ENCODE measurements around the gene PPP2R2C. TPM values are rescaled to one million over a fixed set of nuclear protein-coding genes. Genes with fewer than 3 reads are reported as not detected.

Gene PPP2R2C
- total and polyA plus RNA-seq, 4 experiments from 2014 or later = not detected

DNA sequence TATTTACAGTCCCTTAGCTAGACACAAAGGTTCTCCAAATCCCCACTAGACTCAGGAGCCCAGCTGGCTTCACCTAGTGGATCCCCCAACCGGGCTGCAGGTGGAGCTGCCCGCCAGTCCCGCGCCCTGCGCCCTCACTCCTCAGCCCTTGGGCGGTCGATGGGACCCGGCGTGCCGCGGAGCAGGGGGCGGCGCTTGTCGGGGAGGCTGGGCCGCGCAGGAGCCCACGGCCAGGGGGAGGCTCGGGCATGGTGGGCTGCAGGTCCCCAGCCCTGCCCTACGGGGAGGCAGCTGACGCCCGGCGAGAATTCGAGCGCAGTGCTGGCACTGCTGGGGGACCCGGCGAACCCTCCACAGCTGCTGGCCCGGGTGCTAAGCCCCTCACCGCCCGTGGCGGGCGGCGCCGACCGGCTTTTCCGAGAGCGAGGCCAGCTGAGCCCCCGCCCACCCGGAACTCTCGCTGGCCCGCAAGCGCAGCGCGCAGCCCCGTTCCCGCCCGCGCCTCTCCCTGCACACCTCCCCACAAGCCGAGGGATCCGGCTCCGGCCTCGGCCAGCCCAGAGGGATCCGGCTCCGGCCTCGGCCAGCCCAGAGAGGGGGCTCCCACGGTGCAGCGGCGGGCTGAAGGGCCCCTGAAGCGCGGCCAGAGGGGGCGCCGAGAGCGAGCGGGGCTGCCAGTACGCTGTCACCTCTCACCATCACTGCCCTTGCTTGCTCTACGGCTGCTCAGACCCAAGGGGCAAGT, 163.3 kb downstream of the PPP2R2C start:
- no peaks in the 10 kb centered on the region for H3K36me3 ChIP-seq (ENCODE audit: insufficient read depth, low read length)
- Mint-ChIP-seq H3K36me3 (no peaks in the 10 kb centered on the region), H3K9me3 (peaks cover 0 to 3% (median 0%) of the 10 kb centered on the region in 8 donors), H3K27ac (no peak overlapping the region), H3K27me3 (peaks cover 36 to 37% of the 10 kb centered on the region in 2 donors), H3K4me1 (peaks cover 4 to 11% (median 8%) of the 10 kb centered on the region in 4 donors), H3K4me3 (peak overlapping the region in 6 of 8 donors; percentile 33 to 66 (median 48))
- no peak overlapping the region for H3K4me3 ChIP-seq (ENCODE audit: low read length in 2 of 2)
- no peak for DNase-seq
- ChIA-PET POLR2A (ENCODE audit: partially characterized antibody) (no interaction called here), CTCF (ENCODE audit: partially characterized antibody) (interaction anchor here (0.9 to 3.9 kb wide), 2 partner anchors 19 to 58 kb away, joined by 3 to 10 read pairs; no protein-coding TSS in a partner anchor)
- H3K27me3 ChIP-seq (ENCODE audit: insufficient read depth, low read length) = peaks cover 8% of the 10 kb centered on the region
- intact Hi-C loops (cut with micrococcal nuclease) = no loop called here
- H3K4me1 ChIP-seq (ENCODE audit: insufficient read depth, low read length) = no peaks in the 10 kb centered on the region
- H3K9me3 ChIP-seq (ENCODE audit: control insufficient read depth in 1 of 2, low read length in 2 of 2) = no peaks in the 10 kb centered on the region
- H3K27ac ChIP-seq (ENCODE audit: low read depth, low read length) = no peak overlapping the region

DNA sequence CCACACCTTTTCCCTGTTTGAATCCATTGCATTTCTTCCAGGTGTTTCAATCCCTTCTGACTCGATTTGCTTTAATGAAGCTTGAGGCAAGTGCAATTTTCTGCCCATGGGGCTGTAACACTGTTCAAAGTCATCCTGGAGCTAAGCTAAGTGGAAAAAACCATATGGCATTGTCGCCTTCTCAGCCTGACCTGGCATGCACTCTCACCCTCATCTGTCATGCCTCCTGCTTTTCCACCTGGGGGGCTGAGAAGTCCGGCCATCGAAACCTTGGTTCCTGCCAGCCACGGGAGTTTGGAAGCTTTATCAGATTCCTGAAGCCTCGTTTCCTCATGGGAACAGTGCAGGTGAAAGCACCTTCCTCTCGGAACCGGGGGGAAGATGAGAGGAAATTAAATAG, 164.5 kb downstream of the PPP2R2C start:
- ChIA-PET POLR2A (ENCODE audit: partially characterized antibody) (no interaction called here), CTCF (ENCODE audit: partially characterized antibody) (interaction anchor here (3.9 kb wide), 1 partner anchor 57 kb away, joined by 10 read pairs; no protein-coding TSS in a partner anchor)
- no peak overlapping the region for H3K4me3 Mint-ChIP-seq
- H3K27me3 ChIP-seq (ENCODE audit: insufficient read depth, low read length) = peaks cover 8% of the 10 kb centered on the region
- intact Hi-C loops (cut with micrococcal nuclease) = no loop called here
- H3K27ac ChIP-seq (ENCODE audit: low read depth, low read length) = no peak overlapping the region
- H3K4me1 Mint-ChIP-seq = peaks cover 4 to 11% (median 8%) of the 10 kb centered on the region in 4 donors
- no peak overlapping the region for H3K27ac Mint-ChIP-seq
- no peaks in the 10 kb centered on the region for H3K36me3 ChIP-seq (ENCODE audit: insufficient read depth, low read length)
- peaks cover 0 to 1% of the 10 kb centered on the region in 2 donors for H3K36me3 Mint-ChIP-seq
- no peak for DNase-seq
- H3K4me1 ChIP-seq (ENCODE audit: insufficient read depth, low read length) = no peaks in the 10 kb centered on the region
- peaks cover 0 to 3% (median 0%) of the 10 kb centered on the region in 8 donors for H3K9me3 Mint-ChIP-seq
- no peaks in the 10 kb centered on the region for H3K9me3 ChIP-seq (ENCODE audit: control insufficient read depth in 1 of 2, low read length in 2 of 2)
- H3K27me3 Mint-ChIP-seq = peaks cover 34 to 35% of the 10 kb centered on the region in 2 donors
- no peak overlapping the region for H3K4me3 ChIP-seq (ENCODE audit: low read length in 2 of 2)

DNA sequence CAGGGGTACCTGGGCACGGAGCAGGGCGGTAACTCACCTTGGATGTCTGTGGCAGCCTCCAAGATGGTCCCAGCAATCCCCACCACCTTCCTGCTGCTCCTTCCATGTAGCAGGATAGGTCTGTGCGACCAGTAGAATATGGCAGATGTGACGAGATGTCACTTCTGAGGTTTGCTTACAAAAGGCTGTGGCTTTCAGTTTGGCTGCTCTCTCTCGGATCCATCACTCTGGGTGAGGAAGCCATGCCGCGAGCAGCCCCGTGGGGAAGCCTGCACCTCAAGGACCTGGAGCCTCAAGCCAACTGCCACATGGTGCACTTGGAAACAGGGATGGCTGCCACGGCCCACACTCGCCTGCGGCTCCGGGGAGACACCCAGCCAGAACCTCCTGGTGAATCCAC, 165.2 kb downstream of the PPP2R2C start:
- Mint-ChIP-seq H3K4me1 (peaks cover 4 to 11% (median 8%) of the 10 kb centered on the region in 4 donors), H3K4me3 (no peak overlapping the region), H3K36me3 (peaks cover 6 to 8% of the 10 kb centered on the region in 2 donors), H3K9me3 (peaks cover 0 to 3% (median 0%) of the 10 kb centered on the region in 8 donors), H3K27me3 (peaks cover 29 to 32% of the 10 kb centered on the region in 2 donors), H3K27ac (no peak overlapping the region)
- Histone ChIP-seq H3K36me3 (ENCODE audit: insufficient read depth, low read length) (no peaks in the 10 kb centered on the region), H3K9me3 (ENCODE audit: control insufficient read depth in 1 of 2, low read length in 2 of 2) (no peaks in the 10 kb centered on the region), H3K27ac (ENCODE audit: low read depth, low read length) (no peak overlapping the region), H3K4me3 (ENCODE audit: low read length in 2 of 2) (no peak overlapping the region), H3K27me3 (ENCODE audit: insufficient read depth, low read length) (peaks cover 8% of the 10 kb centered on the region), H3K4me1 (ENCODE audit: insufficient read depth, low read length) (no peaks in the 10 kb centered on the region)
- CTCF ChIA-PET (ENCODE audit: partially characterized antibody) = interaction anchor here (3.9 kb wide), 1 partner anchor 56 kb away, joined by 10 read pairs; no protein-coding TSS in a partner anchor
- no peak for DNase-seq
- POLR2A ChIA-PET (ENCODE audit: partially characterized antibody) = no interaction called here
- intact Hi-C loops (cut with micrococcal nuclease) = no loop called here

DNA sequence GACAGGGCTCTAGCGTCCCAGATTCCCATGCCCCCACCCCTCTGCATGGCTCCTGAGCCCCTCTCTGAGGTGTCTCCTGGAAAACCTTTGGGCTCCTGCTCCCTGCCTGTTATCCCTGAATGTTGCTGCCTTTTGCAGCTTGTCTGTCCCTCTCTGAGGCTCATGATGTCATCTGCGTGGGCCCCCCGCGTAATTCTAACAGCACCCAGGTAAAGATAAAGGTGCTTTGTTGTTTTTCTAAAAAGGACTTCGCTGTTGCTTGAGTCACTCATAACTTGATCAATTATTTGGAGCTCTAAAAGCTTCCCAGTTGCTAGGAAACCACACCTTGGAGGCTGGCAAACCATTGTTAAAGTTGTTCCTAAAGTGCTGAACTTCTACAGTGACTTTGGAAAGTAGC, 166.1 kb downstream of the PPP2R2C start:
- peaks cover 0 to 3% (median 0%) of the 10 kb centered on the region in 8 donors for H3K9me3 Mint-ChIP-seq
- DNase-seq = no peak
- POLR2A ChIA-PET (ENCODE audit: partially characterized antibody) = interaction anchor here (0.6 kb wide), 1 partner anchor 56 kb away, joined by 4 read pairs; no protein-coding TSS in a partner anchor
- peaks cover 27% of the 10 kb centered on the region in 2 donors for H3K27me3 Mint-ChIP-seq
- H3K27ac Mint-ChIP-seq = no peak overlapping the region
- Histone ChIP-seq H3K27me3 (ENCODE audit: insufficient read depth, low read length) (peaks cover 8% of the 10 kb centered on the region), H3K27ac (ENCODE audit: low read depth, low read length) (no peak overlapping the region), H3K36me3 (ENCODE audit: insufficient read depth, low read length) (no peaks in the 10 kb centered on the region), H3K4me3 (ENCODE audit: low read length in 2 of 2) (no peak overlapping the region), H3K4me1 (ENCODE audit: insufficient read depth, low read length) (no peaks in the 10 kb centered on the region), H3K9me3 (ENCODE audit: control insufficient read depth in 1 of 2, low read length in 2 of 2) (no peaks in the 10 kb centered on the region)
- intact Hi-C loops (cut with micrococcal nuclease) = no loop called here
- peaks cover 6 to 13% of the 10 kb centered on the region in 2 donors for H3K36me3 Mint-ChIP-seq
- H3K4me1 Mint-ChIP-seq = peaks cover 4 to 11% (median 8%) of the 10 kb centered on the region in 4 donors
- CTCF ChIA-PET (ENCODE audit: partially characterized antibody) = no interaction called here
- no peak overlapping the region for H3K4me3 Mint-ChIP-seq

GRCh38 chr4:6303943-6304342, 168.5 kb downstream of the PPP2R2C start:
- no peak overlapping the region for H3K4me3 Mint-ChIP-seq
- H3K9me3 ChIP-seq (ENCODE audit: control insufficient read depth in 1 of 2, low read length in 2 of 2) = no peaks in the 10 kb centered on the region
- H3K4me1 ChIP-seq (ENCODE audit: insufficient read depth, low read length) = no peaks in the 10 kb centered on the region
- H3K27ac Mint-ChIP-seq = no peak overlapping the region
- H3K27me3 Mint-ChIP-seq = peaks cover 10 to 12% of the 10 kb centered on the region in 2 donors
- H3K27ac ChIP-seq (ENCODE audit: low read depth, low read length) = no peak overlapping the region
- intact Hi-C loops (cut with micrococcal nuclease) = no loop called here
- H3K36me3 Mint-ChIP-seq = peaks cover 15 to 21% of the 10 kb centered on the region in 2 donors
- DNase-seq = no peak
- CTCF ChIA-PET (ENCODE audit: partially characterized antibody) = no interaction called here
- peaks cover 0 to 3% (median 0%) of the 10 kb centered on the region in 8 donors for H3K9me3 Mint-ChIP-seq
- no peaks in the 10 kb centered on the region for H3K27me3 ChIP-seq (ENCODE audit: insufficient read depth, low read length)
- no peak overlapping the region for H3K4me3 ChIP-seq (ENCODE audit: low read length in 2 of 2)
- POLR2A ChIA-PET (ENCODE audit: partially characterized antibody) = no interaction called here
- H3K4me1 Mint-ChIP-seq = peaks cover 0 to 5% (median 4%) of the 10 kb centered on the region in 4 donors
- no peaks in the 10 kb centered on the region for H3K36me3 ChIP-seq (ENCODE audit: insufficient read depth, low read length)

GRCh38 chr4:6302869-6303268, 169.5 kb downstream of the PPP2R2C start:
- intact Hi-C loops (cut with micrococcal nuclease) = no loop called here
- Mint-ChIP-seq H3K4me1 (peaks cover 0 to 1% (median 0%) of the 10 kb centered on the region in 4 donors), H3K36me3 (peaks cover 15 to 21% of the 10 kb centered on the region in 2 donors), H3K27ac (no peak overlapping the region), H3K4me3 (peak overlapping the region in 1 of 8 donors; percentile 20), H3K27me3 (peaks cover 4 to 5% of the 10 kb centered on the region in 2 donors), H3K9me3 (no peaks in the 10 kb centered on the region)
- ChIA-PET POLR2A (ENCODE audit: partially characterized antibody) (no interaction called here), CTCF (ENCODE audit: partially characterized antibody) (no interaction called here)
- no peak overlapping the region for H3K4me3 ChIP-seq (ENCODE audit: low read length in 2 of 2)
- H3K36me3 ChIP-seq (ENCODE audit: insufficient read depth, low read length) = no peaks in the 10 kb centered on the region
- H3K4me1 ChIP-seq (ENCODE audit: insufficient read depth, low read length) = no peaks in the 10 kb centered on the region
- H3K27me3 ChIP-seq (ENCODE audit: insufficient read depth, low read length) = no peaks in the 10 kb centered on the region
- no peak overlapping the region for H3K27ac ChIP-seq (ENCODE audit: low read depth, low read length)
- no peak for DNase-seq
- no peaks in the 10 kb centered on the region for H3K9me3 ChIP-seq (ENCODE audit: control insufficient read depth in 1 of 2, low read length in 2 of 2)

GRCh38 chr4:6301732-6302442, 170.5 kb downstream of the PPP2R2C start:
- peaks cover 15 to 21% of the 10 kb centered on the region in 2 donors for H3K36me3 Mint-ChIP-seq
- ChIA-PET POLR2A (ENCODE audit: partially characterized antibody) (no interaction called here), CTCF (ENCODE audit: partially characterized antibody) (interaction anchor here (1.2 kb wide), 1 partner anchor 51 kb away, joined by 4 read pairs; no protein-coding TSS in a partner anchor)
- no peak overlapping the region for H3K4me3 Mint-ChIP-seq
- Histone ChIP-seq H3K36me3 (ENCODE audit: insufficient read depth, low read length) (no peaks in the 10 kb centered on the region), H3K4me1 (ENCODE audit: insufficient read depth, low read length) (no peaks in the 10 kb centered on the region), H3K9me3 (ENCODE audit: control insufficient read depth in 1 of 2, low read length in 2 of 2) (no peaks in the 10 kb centered on the region), H3K27ac (ENCODE audit: low read depth, low read length) (no peak overlapping the region), H3K4me3 (ENCODE audit: low read length in 2 of 2) (no peak overlapping the region), H3K27me3 (ENCODE audit: insufficient read depth, low read length) (no peaks in the 10 kb centered on the region)
- H3K27me3 Mint-ChIP-seq = peaks cover 4 to 5% of the 10 kb centered on the region in 2 donors
- intact Hi-C loops (cut with micrococcal nuclease) = no loop called here
- no peaks in the 10 kb centered on the region for H3K9me3 Mint-ChIP-seq
- H3K4me1 Mint-ChIP-seq = peaks cover 0 to 1% (median 0%) of the 10 kb centered on the region in 4 donors
- H3K27ac Mint-ChIP-seq = no peak overlapping the region
- no peak for DNase-seq
